Measurements from ENCODE around the gene PMAIP1. TPM values are rescaled to one million over a fixed set of nuclear protein-coding genes. Genes with fewer than 3 reads are reported as not detected.

Gene PMAIP1
- total and polyA plus RNA-seq, 2 donors from 2014 or later, result 0.71 to 2.8 TPM

GRCh38 chr18:59870623-59871130 lies 29.1 kb upstream of the PMAIP1 start:
- no peaks in the 10 kb centered on the region for H3K4me1 ChIP-seq (ENCODE audit: control insufficient read depth in 2 of 3, insufficient read depth in 2 of 3, low read depth in 1 of 3, low read length in 3 of 3)
- H3K9me3 ChIP-seq (ENCODE audit: control insufficient read depth in 2 of 3, insufficient read depth in 1 of 3, low read length in 3 of 3), result no peaks in the 10 kb centered on the region
- no peak overlapping the region for H3K4me3 ChIP-seq (ENCODE audit: low read length in 3 of 3)
- no peak for TF ChIP-seq CTCF (IDR thresholded peaks at IDR 0.05; ENCODE audit: borderline replicate concordance, extremely low read depth, insufficient read depth)
- H3K9ac ChIP-seq (ENCODE audit: low read length in 3 of 3), result no peak overlapping the region
- H3K36me3 ChIP-seq (ENCODE audit: control insufficient read depth in 2 of 3, insufficient read depth in 3 of 3, low read length in 3 of 3), result no peaks in the 10 kb centered on the region
- FAIRE-seq, result no peak
- intact Hi-C loops (cut with DNase I), result no loop called here
- H3K27me3 ChIP-seq (ENCODE audit: control insufficient read depth, insufficient read depth, low read length), result no peaks in the 10 kb centered on the region
- no peak for DNase-seq
- no peak overlapping the region for H3K27ac ChIP-seq (ENCODE audit: low read depth in 2 of 2, low read length in 2 of 2)

GRCh38 chr18:59871711-59872362 lies 28.0 kb upstream of the PMAIP1 start:
- no peak overlapping the region for H3K9ac ChIP-seq (ENCODE audit: low read length in 3 of 3)
- intact Hi-C loops (cut with DNase I), result no loop called here
- FAIRE-seq (no peak), DNase-seq (peak in 3 of 5 donors; percentile 21 to 45 (median 29))
- no peaks in the 10 kb centered on the region for H3K27me3 ChIP-seq (ENCODE audit: control insufficient read depth, insufficient read depth, low read length)
- H3K4me1 ChIP-seq (ENCODE audit: control insufficient read depth in 2 of 3, insufficient read depth in 2 of 3, low read depth in 1 of 3, low read length in 3 of 3), result no peaks in the 10 kb centered on the region
- no peak for TF ChIP-seq CTCF (IDR thresholded peaks at IDR 0.05; ENCODE audit: borderline replicate concordance, extremely low read depth, insufficient read depth)
- no peak overlapping the region for H3K4me3 ChIP-seq (ENCODE audit: low read length in 3 of 3)
- no peaks in the 10 kb centered on the region for H3K36me3 ChIP-seq (ENCODE audit: control insufficient read depth in 2 of 3, insufficient read depth in 3 of 3, low read length in 3 of 3)
- H3K9me3 ChIP-seq (ENCODE audit: control insufficient read depth in 2 of 3, insufficient read depth in 1 of 3, low read length in 3 of 3), result no peaks in the 10 kb centered on the region
- H3K27ac ChIP-seq (ENCODE audit: low read depth in 2 of 2, low read length in 2 of 2), result no peak overlapping the region

GRCh38 chr18:59873641-59874040 lies 26.2 kb upstream of the PMAIP1 start:
- no peak for TF ChIP-seq CTCF (IDR thresholded peaks at IDR 0.05; ENCODE audit: borderline replicate concordance, extremely low read depth, insufficient read depth)
- Histone ChIP-seq H3K27ac (ENCODE audit: low read depth in 2 of 2, low read length in 2 of 2) (no peak overlapping the region), H3K36me3 (ENCODE audit: control insufficient read depth in 2 of 3, insufficient read depth in 3 of 3, low read length in 3 of 3) (no peaks in the 10 kb centered on the region), H3K4me3 (ENCODE audit: low read length in 3 of 3) (no peak overlapping the region), H3K4me1 (ENCODE audit: control insufficient read depth in 2 of 3, insufficient read depth in 2 of 3, low read depth in 1 of 3, low read length in 3 of 3) (no peaks in the 10 kb centered on the region), H3K27me3 (ENCODE audit: control insufficient read depth, insufficient read depth, low read length) (no peaks in the 10 kb centered on the region), H3K9me3 (ENCODE audit: control insufficient read depth in 2 of 3, insufficient read depth in 1 of 3, low read length in 3 of 3) (no peaks in the 10 kb centered on the region), H3K9ac (ENCODE audit: low read length in 3 of 3) (no peak overlapping the region)
- DNase-seq (no peak), FAIRE-seq (no peak)
- intact Hi-C loops (cut with DNase I), result no loop called here
